Measurements from ENCODE around the gene PNPLA8.

- TF ChIP-seq CTCF (conservative IDR thresholded peaks at IDR 0.05 in 1 of 2, IDR thresholded peaks at IDR 0.05 in 1 of 2; ENCODE audit: extremely low read depth in 1 of 2, insufficient read depth in 1 of 2, low read depth in 1 of 2, low read length in 2 of 2) (no peak), EZH2 (IDR thresholded peaks at IDR 0.05; ENCODE audit: borderline replicate concordance, low read length) (no peak)
Observed at GRCh38 chr7:108487646-108488045, 38.3 kb downstream of the PNPLA8 start.

Measured in mammary epithelial cell (primary cell).